CD4-positive, alpha-beta T cell treated with Interleukin-4 for 1 hour (primary cell): ENCODE measurements around the gene UGT1A1.

ENCODE experiments used
- DNase-seq, 2 donors: peaks; one replicate each; pipeline ENCODE4 v3.0.0-alpha.2; 2020 to 2022

Gene UGT1A1

DNA sequence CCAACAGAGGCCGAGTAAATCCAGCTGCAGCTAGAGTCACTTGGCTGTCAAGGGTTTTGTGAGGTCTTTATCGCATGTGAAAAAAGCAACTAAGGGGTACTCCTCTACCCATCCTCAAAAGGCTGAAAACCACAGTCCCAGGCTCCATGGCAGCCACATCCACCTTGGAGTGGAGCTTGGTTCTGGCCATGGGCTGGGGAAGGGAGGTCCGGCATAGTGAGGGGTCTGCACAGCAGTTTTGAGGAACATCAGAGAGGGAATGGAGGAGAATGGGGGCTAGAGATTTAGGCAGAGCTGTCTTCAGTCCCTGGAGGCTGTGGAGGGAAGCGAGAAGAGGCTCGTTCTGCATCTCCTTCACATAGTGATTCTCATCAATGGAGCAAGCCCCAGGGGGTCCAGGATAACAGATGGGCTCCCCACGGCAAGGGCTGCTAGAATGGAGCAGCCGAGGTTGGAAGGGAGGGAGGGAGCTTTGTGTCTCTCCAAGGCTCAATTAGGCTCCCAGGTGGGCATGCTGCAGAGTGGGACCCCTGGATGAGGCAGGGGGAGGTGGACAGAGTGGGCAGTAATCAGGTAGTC, 39.1 kb downstream of the UGT1A1 start:
- DNase-seq: no peak

DNA sequence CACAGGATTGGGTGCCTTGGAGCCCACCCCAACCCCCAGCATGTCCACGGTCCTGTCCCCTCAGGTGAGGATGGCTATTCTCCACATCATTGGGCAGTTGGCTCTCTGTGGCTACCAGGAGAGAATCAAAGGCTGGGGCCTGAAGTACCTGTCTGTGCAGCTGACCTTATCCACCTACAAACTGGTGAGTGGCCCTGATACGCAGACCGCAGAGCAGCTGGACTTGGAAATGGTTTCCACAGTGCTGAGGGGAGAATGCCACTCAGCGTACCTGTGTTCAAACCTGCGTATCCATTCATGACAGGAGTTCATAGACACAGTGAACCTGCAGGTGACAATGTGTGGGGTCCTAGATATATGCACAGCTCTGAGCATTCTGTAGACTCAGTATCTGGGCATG, 39.6 kb downstream of the UGT1A1 start:
- DNase-seq: no peak

DNA sequence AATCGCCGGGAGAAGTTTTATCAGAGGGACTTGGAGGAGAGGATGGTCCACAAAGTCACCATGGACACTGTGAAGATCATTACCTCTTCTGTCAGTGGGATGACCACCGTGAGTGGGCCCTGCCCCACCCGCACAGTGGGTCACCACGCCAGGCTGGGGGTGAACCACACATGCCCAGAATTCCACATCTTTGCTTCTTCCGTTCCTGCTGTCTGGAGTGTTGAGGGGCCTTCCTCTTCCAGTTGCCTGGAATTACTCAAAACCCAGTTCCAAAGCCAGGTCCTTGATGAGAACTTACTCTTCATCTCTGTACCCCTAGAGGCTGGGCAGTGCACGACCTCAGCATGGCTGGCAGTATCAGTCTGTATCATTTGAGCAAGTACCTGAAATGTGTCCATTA, 40.1 kb downstream of the UGT1A1 start:
- no peak for DNase-seq

DNA sequence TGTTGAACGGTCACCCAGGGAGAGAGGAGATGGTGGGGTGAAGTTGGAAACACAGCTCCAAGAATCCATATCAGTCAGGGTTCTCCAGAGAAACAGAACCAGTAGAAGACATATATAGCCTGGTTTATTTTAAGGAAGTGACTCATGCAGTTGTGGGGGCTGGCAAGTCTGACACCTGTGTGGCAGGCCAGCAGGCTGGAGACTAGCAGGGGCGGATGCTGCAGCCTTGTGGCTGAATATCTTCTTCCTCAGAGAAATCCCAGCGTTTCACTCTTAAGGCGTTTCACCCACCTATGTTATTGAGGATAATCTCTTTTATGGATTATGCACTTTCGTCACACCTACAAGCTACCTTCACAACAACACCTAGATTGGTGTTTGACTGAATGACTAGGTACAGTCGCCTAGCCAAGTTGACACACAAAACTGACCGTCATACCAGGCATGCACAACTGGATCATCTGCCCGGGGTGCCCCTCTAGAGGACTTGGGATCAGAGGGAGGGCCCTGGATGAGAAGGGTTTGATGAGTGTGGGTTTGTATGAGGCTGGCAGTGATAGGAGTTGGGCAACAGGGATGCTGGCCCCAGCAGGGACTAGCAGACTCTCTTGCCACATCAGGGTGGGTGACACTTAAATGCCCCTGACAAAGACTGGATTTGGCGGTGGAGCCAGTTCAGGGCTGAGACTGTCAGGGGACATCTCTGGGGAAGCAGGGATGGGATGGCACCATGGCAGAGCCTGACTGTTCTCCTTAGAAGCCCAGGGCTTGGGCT, 41.5 kb downstream of the UGT1A1 start:
- DNase-seq: no peak

DNA sequence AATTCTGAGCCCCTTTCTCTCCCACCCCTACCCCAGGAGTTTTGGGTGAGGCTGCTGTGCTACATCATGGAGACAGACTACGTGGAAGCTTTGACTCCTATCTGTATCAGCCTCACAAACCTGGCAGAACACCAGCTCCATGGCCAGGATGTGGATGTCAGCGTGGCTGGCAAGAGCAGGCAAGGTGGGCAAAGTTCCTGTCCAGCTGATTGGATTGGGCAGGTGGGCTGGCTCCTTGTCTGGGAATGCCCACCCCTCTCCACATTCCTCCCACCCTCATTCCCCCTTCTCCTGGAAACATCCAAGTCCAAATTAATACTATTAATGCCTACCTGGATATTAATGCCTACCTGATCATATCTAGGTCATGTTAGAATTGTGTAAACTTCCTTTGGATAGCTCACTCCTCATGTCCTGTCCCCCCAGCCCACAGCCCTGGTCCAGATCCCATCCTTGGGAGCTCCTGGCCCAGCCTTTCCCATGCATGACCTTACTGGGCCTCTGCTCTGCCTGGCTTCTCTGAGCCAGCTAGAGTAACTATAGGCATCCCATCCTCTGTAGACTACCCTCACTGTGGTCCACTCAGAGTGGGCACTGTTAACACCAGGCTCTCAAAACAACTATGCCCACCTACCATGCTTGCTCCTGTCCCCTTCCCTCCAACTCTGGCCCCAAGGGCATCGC, 42.2 kb downstream of the UGT1A1 start:
- no peak for DNase-seq

DNA sequence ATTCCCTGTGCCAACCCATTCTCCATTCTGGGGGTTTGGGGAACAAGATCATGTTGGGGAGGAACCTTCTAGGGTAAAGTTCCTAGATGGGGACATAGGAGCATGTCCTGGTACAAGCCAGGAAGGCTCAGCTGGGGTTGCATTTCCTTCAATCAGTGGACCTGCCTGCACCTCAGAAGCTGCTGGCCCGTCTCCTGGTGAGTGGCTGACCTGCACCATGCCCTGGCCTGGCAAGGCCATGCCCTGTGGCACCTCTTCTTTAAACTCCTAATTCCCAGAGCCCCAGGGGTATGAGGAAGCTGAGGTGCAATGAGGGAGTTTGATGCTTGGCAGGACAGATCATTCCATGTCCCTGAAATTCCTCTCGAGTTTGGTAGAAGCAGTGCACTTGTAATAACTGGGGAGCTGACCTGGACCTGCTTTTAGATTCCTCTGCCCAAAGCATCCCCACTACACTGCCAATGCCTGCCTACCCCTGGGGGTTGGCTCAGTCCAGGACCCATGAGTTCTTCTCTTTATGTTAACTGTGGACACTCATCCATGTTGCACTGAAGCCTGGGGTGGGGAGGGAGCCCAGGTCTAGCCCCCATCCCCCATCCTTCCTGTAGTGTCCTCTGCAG, 43.3 kb downstream of the UGT1A1 start:
- DNase-seq: no peak

DNA sequence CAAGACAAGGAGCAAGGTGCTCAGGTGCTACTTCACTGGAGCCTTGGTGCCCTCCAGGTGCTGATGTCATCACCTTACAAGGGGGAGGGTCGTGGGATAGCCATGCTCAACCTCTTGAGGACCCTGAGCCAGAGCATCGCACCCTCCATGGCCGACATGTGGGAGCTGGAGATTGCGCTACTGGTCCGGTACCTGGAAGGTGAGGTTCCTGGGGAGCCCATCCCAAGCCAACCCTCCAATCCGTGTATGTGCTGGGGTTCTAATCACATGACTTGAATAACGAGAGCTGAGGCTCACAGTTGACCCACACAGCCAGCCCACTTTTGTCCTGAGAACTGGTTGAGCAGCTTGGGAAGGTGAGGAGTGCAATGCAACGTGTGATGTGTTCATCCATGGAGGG, 43.9 kb downstream of the UGT1A1 start:
- DNase-seq: no peak

DNA sequence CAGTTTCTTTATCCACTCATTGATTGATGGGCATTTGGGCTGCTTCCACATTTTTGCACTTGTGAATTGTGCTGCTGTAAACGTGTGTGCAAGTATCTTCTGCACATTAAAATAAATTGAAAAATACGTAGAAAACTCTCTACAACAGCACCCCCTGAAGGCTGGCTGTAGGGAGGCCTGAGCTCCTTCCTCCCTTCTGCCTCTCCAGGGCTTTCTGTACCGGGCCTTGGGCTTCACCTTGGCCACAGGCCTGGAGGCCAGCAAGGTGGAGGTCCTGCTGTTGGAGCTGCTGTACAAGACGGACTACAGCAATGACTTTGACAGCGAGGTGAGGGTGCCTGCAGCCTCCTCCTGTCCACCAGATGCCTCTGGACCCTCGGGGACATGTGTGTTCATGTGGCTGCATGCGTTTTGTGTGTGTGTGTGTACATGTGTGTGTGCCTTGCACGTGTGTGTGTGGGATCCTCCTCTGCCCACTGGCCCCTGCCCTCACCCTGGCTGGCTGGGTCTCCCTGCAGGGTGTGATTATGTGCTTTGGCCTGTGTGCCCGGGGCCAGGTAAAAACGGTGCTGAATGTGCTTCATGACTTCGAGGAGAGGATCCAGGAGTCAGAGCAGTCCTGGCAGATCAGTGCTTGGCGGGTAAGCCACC, 47.3 kb downstream of the UGT1A1 start:
- DNase-seq: peak in 1 of 2 donors; percentile 7

DNA sequence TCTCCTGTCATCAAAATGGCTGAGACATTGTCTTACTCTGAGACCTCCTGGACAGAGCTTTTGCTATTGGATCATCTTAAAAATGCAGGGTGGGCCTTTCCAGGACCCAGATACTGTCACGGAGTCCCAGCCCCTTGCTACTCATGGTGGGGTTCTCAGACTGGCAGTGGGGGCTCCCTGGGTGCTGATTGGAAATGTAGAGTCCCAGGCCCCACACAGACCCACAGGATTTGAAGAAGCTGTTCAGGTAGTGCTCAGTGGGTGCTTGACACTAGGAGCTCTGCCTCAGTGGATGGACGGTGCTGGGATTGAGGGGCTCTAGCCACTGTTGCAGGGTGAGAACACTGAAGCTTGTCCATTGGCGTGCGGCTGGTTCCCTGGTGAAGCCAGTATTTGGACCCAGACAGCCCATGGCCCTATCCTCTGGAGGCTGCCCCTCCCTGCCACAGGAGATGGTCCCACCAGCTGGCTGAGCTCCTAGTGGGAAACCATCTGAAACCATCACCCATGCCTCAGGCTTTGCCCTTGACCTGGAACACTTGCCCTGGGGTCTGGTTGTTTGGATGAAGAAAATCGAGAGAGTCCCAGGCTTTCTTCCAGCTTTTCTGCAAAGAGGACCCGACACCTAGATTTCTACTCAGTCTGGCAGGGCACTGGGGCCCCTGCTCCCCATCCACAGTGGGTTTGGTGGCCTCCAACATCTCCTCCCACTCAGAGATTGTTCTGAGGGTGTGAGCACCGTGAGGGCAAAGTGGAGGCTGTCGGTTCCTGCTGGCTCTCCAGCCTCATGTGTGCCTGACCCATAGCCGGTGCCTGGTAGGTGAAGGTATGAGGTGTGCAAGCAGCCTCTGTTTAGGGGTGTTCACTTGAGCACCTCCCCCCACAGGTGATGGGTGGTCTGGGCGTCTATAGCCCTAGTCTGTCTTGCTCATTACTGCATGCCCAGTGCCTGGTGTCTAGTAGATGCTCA, 48.2 kb downstream of the UGT1A1 start:
- peak in 1 of 2 donors; percentile 4 for DNase-seq

DNA sequence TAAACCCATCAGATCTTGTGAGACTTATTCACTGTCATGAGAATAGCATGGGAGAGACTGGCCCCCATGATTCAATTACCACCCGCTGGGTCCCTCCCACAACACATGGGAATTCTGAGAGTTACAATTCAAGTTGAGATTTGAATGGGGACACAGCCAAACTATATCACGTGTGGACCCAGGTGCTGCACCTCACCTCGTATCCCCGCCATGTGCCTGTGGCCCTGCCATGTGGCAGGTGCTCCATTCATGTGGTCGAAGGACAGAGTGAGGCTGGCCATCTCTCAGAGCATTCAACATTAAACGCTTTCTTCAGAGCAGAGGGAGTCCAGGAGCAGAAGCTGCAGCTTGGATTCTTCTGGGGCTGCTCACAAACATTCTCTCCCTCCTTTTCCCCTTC, 50.3 kb downstream of the UGT1A1 start:
- peak in 1 of 2 donors; percentile 7 for DNase-seq

DNA sequence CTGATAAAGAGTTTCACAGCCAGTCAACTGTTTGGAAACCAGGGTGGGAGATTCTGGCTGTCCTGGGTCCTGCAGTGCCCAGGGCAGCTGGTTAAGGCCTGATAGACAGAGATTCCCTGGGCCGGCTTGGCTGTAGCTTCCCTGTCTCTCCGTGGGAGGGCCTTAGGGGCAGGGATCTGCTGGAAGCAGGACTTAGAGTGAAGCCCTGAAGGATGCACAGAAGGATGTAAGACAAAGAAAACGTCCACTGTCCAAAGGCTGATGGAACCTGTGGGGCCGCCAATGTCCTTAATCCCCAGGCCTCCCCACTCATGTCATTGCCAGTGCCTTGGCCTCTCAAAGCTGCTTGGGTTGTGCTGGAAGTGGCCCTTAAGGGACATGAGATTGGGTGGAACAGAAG, 51.0 kb downstream of the UGT1A1 start:
- peak in 1 of 2 donors; percentile 7 for DNase-seq

DNA sequence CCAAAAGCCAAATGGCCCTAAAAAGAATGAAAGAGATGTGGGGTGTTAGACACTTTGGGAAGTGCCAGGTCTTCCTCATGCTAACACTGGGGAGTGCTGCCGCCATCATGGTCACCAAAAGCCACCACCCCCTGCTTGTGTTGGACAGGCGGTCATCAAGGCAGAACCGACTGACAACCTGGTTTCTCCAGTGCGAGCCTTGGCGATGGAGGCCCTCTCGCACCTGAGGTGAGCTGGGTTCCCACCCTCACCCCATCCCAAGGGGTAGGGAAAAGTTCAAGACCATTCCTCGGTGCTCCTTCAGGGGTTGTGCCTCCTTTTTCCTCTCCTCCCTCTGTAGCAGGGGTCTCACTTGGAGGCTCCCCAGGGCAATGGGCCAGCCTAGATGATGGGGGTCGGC, 51.7 kb downstream of the UGT1A1 start:
- peak in 1 of 2 donors; percentile 6 for DNase-seq

DNA sequence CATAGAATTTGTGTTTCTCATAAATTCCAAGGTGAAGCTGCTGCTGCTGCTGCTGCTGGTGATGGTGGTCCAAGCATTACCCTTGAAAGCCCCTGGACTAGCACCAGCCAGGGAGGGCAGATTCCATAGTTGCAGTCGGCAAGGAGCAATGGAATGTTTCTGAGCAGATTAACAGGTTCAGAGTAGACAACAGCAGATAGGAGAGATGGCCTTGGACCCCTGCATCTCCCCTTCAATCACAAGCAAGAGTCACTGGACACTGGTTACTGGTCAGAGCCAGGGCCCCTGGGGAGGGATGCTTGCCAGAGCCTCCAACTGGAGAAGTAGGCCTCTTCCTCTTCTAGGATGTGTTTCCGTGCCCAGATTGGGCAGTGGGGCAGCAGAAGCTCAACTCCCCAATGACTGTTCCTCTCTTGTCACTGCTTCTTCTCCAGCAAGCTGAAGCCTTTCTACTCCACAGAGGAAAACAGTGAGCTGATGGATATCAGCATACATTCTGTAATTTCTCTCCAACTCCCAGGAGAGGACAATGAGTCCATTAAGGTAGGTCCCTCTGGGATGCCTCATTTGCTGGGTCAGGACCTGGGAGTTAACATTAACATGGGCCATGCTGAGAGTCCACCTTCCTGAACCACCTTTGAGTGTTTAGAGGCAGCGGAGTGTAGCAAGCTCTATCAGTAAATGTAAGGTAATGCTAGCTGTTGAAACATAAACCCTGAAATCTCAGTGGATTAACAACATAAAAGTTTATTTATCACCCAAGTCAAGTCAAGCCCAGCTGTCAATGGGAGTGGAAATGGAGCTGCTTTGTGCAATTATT, 53.4 kb downstream of the UGT1A1 start:
- DNase-seq: peak in 1 of 2 donors; percentile 7

DNA sequence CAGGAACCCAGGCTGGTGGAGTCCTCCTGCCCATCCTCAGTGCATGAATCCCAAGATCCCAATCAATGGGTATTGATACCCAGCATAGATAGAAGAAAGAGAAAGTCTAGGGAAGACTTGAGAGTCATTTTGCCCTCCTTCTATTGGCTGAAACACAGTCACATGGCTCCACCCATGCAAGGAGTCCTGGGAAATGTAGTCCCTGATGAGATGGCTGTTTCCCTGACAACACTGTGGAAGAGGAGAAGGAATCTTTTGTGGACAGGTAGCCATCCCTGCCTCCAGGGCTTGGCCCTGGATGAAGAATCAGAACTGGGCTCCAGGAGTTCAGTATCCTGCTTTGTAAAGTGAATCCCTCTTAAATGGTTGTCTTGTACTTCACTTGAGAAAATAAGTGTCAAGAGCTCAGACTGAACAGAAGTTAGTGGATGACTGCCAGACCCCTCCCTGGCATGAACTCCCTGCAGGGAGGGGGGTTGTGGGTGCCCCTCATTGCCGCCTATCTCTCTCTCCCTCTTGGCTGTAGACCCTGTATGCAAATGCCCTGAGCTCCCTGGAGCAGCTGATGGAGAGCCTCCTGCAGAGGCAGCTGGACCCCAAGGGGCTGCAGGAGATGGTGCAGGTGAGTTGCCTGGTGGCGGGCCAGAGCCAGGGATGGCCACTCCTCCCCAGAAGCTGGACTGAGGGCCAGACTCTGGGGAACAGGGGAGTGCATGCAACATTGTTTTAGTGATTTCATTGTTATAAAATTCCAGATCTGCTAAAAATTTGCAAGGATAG, 54.2 kb downstream of the UGT1A1 start:
- peak; percentile 3 to 5 for DNase-seq

DNA sequence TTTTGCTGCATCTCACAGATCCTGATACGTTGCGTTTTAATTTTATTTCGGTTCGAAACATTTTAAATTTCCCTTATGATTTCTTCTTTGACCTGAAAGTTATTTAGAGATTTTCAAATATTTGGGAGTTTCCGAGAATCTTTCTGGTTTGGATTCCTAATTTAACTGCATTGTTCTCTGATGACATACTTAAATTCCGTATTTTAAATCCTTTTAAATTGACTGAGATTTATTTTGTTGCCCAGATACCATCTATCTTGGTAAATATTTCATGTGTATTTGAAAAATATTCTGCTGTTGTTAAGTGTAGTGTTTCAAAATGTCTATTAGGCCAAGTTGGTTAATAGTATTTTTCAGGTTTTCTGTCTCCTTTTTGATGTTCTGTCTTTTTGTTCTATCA, 55.8 kb downstream of the UGT1A1 start:
- DNase-seq: no peak

DNA sequence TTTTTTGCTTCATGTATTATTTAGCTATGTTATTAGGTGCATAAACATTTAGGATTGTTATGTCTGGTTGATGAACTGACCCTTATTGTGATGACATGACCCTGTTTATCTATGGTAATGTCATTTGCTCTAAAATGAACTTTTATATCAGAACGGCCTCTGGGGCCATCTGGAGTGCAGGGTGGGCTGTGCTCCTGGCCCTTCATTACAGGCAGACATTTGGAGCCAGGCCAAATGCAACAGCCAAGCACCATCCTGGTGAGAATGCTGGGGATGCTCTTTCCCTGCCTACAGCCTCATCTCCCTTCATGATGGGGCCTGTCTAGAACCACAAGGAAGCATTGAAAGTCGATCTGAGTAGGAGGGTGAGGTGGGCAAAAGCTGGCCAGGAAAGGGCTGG, 56.3 kb downstream of the UGT1A1 start:
- DNase-seq: no peak

DNA sequence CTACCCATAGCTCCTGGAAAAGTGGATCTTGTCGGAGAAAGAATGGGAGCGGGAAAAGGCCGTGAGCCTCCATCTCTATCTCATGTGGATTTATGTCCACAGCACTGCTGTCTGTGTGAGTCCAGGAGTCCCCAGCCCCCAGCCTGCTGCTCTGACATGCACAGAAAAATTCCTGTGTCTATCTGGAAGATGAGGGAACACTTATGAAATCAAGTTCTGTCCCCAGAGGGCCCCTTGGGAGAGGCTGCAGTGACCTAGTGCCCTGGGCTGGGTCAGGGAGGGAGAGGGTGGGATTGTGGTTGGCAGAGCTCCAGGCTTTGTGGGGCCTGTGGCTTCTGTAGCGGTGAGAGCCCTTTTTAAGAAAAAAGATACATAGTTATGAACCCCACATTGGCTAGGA, 56.7 kb downstream of the UGT1A1 start:
- DNase-seq: no peak

DNA sequence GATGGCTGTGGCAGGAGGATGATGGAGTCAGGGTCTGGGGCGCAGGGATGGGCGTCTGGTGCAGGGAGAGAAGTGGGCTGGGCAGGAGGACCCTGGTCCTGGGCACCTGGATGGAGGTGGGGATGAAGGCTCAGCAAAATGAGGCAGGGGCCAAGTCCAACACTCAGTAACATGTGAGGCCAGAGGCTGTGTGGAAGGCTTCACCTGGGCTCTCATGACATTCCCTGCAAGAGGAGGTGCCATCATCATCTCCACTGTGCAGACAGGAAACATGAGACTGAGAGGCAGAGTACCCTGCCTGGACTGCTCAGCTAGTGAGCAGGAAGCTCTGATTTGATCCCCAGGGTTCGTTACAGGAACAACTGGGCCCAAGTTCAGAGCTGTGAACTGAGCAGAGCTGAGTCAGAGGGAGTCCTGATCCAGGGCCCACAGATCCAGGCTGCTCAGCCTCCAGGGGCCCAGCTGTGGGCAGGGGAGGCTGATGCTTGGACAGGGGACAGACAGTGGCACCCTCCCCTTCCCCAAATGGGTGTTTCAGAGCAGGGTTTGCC, 57.4 kb downstream of the UGT1A1 start:
- peak in 1 of 2 donors; percentile 10 for DNase-seq

DNA sequence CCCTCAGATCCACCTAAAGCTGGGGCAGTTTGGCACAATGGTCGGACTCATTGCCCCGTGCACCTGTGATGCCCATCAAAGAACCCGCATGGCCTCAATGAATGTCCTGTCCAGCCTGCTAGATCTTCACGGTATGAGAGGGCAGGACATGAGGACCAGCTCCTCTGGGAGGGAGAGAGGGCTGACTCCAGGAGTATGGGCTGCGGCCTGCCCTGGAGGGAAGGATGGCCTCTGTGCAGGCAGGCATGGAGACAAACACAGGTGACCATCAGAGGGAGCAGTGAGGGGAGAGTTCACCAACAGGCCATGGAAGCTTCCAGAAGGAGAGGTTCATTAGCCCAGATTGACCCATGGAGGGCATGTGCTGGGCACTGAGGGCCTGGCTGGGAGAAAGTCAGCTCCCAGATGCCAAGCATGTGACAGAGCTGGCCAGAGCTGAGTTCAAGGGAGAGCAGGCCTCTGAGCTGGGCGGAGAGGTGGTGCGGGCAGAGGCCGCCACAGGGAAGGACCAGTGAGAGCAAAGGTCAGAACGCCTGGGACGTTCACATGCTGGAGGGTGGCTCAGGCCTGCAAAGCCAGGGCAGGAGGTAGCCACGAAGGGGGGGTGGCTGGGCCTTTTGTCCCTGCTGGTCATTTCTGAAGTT, 58.0 kb downstream of the UGT1A1 start:
- peak in 1 of 2 donors; percentile 10 for DNase-seq
